GM21526 (cell line): ENCODE data around the gene OR8U1.
"Not testable (repeated sequence)": the region's sequence is repeated elsewhere in the genome, so short reads cannot be mapped to it uniquely, and the experiment has no call there.

Source experiments
- ATAC-seq: cut with Tn5 transposase; IDR thresholded peaks from one replicate; pipeline ENCODE4 v1.9.1; 2021; ENCODE audit warnings: moderate library complexity; ENCODE audit not compliant: unreplicated experiment, low FRiP score

OR8U1 gene

DNA sequence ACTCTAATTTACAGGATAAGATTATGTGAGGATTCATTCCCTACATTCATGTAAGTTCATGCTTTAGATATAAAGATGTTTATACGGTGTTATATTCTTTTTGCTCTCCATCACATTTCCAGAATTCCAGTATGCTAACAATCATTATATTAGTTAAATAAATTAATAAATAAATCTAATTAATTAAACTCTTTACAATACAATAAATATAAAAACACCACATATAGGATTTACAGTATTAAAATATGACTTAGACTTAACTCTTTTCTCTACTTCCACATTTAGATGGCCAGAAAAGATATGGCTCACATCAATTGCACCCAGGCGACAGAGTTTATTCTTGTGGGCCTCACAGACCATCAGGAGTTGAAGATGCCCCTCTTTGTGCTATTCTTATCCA, at the start of gene OR8U1:
OR8U1 (plus strand) TSS at position 301 of the 400 bp plus-strand sequence; CDS start at position 301, 0 bp downstream.
- ATAC-seq: no peak

- no peak for ATAC-seq
Observed at GRCh38 chr11:56331861-56332491, 43.4 kb upstream of the OR8U1 start.

DNA sequence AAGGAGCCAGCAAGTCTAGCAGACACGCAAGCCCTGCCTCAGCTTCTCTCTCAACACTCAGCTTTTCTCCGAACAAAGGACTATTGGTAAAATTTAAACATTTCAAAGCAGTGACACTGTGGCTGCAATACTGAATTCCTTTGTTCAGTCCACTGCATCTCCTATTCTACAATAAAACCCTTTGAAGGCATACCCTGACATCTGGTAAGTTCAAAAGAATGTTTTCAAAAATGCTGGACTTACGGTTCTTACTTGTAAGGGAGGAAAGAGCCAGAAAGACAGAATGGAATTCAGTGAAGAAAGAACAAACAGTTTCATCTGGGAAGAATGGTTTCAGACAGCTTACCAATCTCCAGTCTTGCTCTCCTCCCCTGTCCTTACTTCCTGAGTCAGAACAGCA, 42.3 kb upstream of the OR8U1 start:
- no peak for ATAC-seq

DNA sequence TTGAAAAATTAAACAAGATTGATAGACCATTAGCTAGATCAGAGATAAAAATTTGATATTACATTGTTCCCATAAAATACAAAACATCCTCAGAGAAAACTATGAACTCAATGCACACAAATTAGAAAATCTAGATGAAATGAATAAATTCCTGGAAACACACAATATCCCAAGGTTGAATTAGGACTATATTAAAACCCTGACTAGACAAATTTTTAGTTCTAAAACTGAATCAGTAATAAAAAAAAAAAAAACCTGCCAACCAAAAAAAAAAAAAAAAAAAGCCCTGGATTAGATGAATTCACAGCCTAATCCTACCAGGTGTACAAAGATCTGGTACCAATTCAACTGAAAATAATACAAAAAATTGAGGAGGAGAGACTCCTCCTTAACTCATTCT, 35.1 kb upstream of the OR8U1 start:
- no peak for ATAC-seq

- ATAC-seq: no peak
Observed at GRCh38 chr11:56345739-56346138, 29.7 kb upstream of the OR8U1 start, which contains the start of gene OR8K1. Gene OR8K1, plus strand, starts transcription at chr11:56346039. Its CDS starts 0 bp downstream, at chr11:56346039.

DNA sequence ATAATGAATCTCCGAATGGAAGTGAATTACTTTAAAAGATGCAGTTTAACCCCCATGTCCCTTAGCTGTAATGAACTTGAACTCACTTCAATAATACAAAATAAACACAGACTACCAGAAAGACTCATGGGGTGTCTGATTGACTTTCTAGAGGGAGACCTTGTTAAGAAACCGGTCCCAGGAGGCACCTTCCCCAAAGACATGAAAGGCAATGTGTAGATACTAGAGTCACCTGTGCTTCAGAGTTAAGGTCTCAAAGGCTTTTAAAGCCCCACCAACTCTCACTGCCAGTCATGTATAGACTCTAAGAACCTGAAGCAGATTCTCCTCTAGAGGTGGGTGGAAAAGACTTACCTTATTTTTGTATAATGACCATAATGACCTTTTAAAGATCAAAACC, 21.4 kb upstream of the OR8U1 start, which contains the start of gene OR8J1:
OR8J1 (plus strand) TSS at position 301 of the 400 bp plus-strand sequence. CDS start 5,956 bp downstream, outside the sequence.
- no peak for ATAC-seq

- ATAC-seq: no peak
Observed at GRCh38 chr11:56380120-56380519, 4.7 kb downstream of the OR8U1 start.

- no peak for ATAC-seq
Observed at GRCh38 chr11:56394381-56394780, 19.0 kb downstream of the OR8U1 start.

DNA sequence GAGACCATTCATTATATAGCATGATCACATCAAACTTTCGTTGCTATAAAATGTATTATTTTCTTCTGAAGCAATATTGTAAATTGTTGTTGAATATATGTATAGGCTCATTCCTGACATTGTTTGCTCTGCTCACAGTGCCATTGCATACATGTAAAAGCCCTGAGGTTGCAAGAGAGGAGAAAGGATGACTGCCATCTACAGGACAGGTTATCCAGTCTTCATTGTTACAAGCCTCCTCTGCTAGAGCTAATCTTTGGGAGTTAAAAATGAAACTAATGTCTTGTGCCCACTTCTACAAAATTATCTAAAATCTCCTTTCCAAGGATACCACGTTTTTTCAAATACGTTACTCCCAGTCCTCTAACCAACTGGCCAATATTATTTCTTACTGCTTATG, 20.6 kb downstream of the OR8U1 start:
- no peak for ATAC-seq

- not testable (repeated sequence) for ATAC-seq
Observed at GRCh38 chr11:56401858-56402461, 26.5 kb downstream of the OR8U1 start.

DNA sequence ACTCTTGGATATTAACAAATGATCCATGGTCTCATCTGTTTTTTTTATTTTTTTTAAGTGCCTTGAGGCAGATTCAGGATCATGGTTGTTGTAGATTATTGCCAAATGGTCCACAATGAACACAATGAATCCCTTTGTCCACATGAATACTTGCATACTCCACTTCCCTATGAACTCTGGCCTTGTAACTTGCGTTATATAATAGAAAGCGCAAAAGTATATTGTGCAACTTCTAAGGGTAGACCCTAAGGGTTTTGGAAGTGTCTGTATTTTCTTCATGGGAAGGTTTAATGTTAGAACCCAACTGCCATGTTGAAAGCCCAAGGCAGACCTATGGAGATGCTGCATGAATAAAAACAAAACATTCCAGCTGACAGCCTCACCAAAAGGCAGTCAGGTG, 29.0 kb downstream of the OR8U1 start:
- ATAC-seq: no peak

GRCh38 chr11:56410801-56411200, 35.4 kb downstream of the OR8U1 start:
- ATAC-seq: no peak

- no peak for ATAC-seq
Observed at GRCh38 chr11:56412396-56412795, 37.0 kb downstream of the OR8U1 start, which contains the start of gene OR5AL1. Gene OR5AL1, plus strand, starts transcription at chr11:56412696.
